HG02588 (cell line): ENCODE measurements around the gene OR51G2.

Experiments
- ATAC-seq: cut with Tn5 transposase; IDR thresholded peaks from one replicate; pipeline ENCODE4 v1.9.1; 2021; ENCODE audit warnings: mild to moderate bottlenecking, moderate library complexity; ENCODE audit not compliant: unreplicated experiment

OR51G2 gene

GRCh38 chr11:4865855-4866254 is 53.3 kb downstream of the OR51G2 start:
- ATAC-seq: no peak

GRCh38 chr11:4863876-4864275 is 55.3 kb downstream of the OR51G2 start:
- no peak for ATAC-seq
